GM19452 (cell line): Measurements from ENCODE around the gene SLF2.

ENCODE experiments used
- ATAC-seq: cut with Tn5 transposase; IDR thresholded peaks from one replicate; pipeline ENCODE4 v1.9.1; 2021; ENCODE audit not compliant: unreplicated experiment

The SLF2 gene

GRCh38 chr10:101011517-101012423 lies 99.0 kb downstream of the SLF2 start:
- ATAC-seq, result no peak

- no peak for ATAC-seq
These were observed 100.0 kb downstream of the SLF2 start for GRCh38 chr10:101012525-101013364.

- ATAC-seq, result no peak
These were observed 100.6 kb downstream of the SLF2 start for GRCh38 chr10:101013365-101013825.

GRCh38 chr10:101014230-101014884 lies 101.6 kb downstream of the SLF2 start:
- no peak for ATAC-seq
